GM12801 (cell line): ENCODE results near the gene BACE2.

Experiments
- CTCF ChIP-seq: IDR thresholded peaks from one replicate; pipeline ENCODE4 v1.5.1; 2011; ENCODE audit warnings: control low read depth; ENCODE audit not compliant: insufficient read length; ENCODE audit errors: extremely low read depth

The BACE2 gene

GRCh38 chr21:41167348-41168342, at the start of gene BACE2:
BACE2 (plus strand) TSS chr21:41168160; CDS start chr21:41168264, 104 bp downstream.
- no peak for TF ChIP-seq CTCF

- TF ChIP-seq CTCF = no peak
These were observed 48.1 kb upstream of the BACE2 start for GRCh38 chr21:41119901-41120300.

GRCh38 chr21:41120997-41121396, 47.0 kb upstream of the BACE2 start:
- TF ChIP-seq CTCF = no peak

- TF ChIP-seq CTCF = no peak
These were observed 46.1 kb upstream of the BACE2 start for GRCh38 chr21:41121785-41122415.

GRCh38 chr21:41124641-41125201, 43.2 kb upstream of the BACE2 start:
- no peak for TF ChIP-seq CTCF

GRCh38 chr21:41128981-41129380, 39.0 kb upstream of the BACE2 start:
- no peak for TF ChIP-seq CTCF

- TF ChIP-seq CTCF = no peak
These were observed 37.1 kb upstream of the BACE2 start for GRCh38 chr21:41130883-41131282.
